Activated T-cell treated with anti-CD3 and anti-CD28 coated beads for 1 hour (primary cell): Measurements from ENCODE around the gene E2F4.

Experiments
- DNase-seq: peaks from one replicate; pipeline ENCODE4 v3.0.0-alpha.2; 2020; ENCODE audit warnings: low read depth

E2F4 gene

GRCh38 chr16:67191995-67192681, at the start of gene E2F4:
E2F4 (plus strand) TSS chr16:67192155; CDS start chr16:67192228, 73 bp downstream.
- DNase-seq: peak; percentile 74

- no peak for DNase-seq
Observed at GRCh38 chr16:67142342-67142741, 49.6 kb upstream of the E2F4 start.

- DNase-seq: no peak
Observed at GRCh38 chr16:67144943-67145342, 47.0 kb upstream of the E2F4 start.

GRCh38 chr16:67145746-67146145, 46.2 kb upstream of the E2F4 start:
- no peak for DNase-seq

- no peak for DNase-seq
Observed at GRCh38 chr16:67146523-67147357, 45.2 kb upstream of the E2F4 start.

GRCh38 chr16:67147437-67148140, 44.4 kb upstream of the E2F4 start:
- no peak for DNase-seq

- DNase-seq: no peak
Observed at GRCh38 chr16:67148221-67148620, 43.7 kb upstream of the E2F4 start.

GRCh38 chr16:67148656-67149275, 43.2 kb upstream of the E2F4 start:
- no peak for DNase-seq

GRCh38 chr16:67149276-67150046, 42.5 kb upstream of the E2F4 start:
- no peak for DNase-seq

- DNase-seq: no peak
Observed at GRCh38 chr16:67150047-67150832, 41.7 kb upstream of the E2F4 start.

- no peak for DNase-seq
Observed at GRCh38 chr16:67150833-67151396, 41.0 kb upstream of the E2F4 start, which contains the start of gene B3GNT9. B3GNT9 (minus strand) TSS chr16:67150998; CDS start chr16:67150485, 513 bp downstream.

GRCh38 chr16:67151431-67152097, 40.4 kb upstream of the E2F4 start:
- no peak for DNase-seq

GRCh38 chr16:67154578-67155294, 37.2 kb upstream of the E2F4 start:
- no peak for DNase-seq

- DNase-seq: peak; percentile 75
Observed at GRCh38 chr16:67155295-67156142, 36.4 kb upstream of the E2F4 start.

- DNase-seq: no peak
Observed at GRCh38 chr16:67156143-67156844, 35.7 kb upstream of the E2F4 start.

GRCh38 chr16:67157106-67157748, 34.7 kb upstream of the E2F4 start:
- DNase-seq: no peak
